Measurements from ENCODE around the gene SLC25A18.

DNA sequence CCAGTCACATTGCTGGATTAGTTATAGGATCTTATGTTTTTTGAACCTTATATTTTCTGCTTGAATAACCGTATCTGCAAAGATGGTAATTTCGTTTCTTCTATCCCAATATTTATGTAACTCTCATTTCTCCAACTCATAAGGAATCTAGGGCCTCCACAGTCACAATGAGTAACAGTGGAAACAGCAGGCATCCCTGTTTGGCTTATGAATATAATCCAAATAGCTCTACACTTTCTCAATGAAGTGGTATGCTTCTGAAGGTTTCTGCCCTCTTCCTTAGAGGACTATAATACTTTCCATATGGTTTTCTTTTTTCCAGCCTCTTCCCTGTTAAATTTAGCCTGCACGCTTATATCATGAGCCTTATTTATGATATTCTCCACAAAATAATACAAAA is 48.8 kb downstream of the SLC25A18 start:
- TF ChIP-seq CTCF (IDR thresholded peaks at IDR 0.05) (no peak), REST (IDR thresholded peaks at IDR 0.05; ENCODE audit: insufficient read depth in 1 of 2, low read depth in 2 of 2, low read length in 1 of 2) (no peak), POLR2AphosphoS5 (IDR thresholded peaks at IDR 0.05; ENCODE audit: low read depth, low read length) (no peak), TCF7L2 (IDR thresholded peaks at IDR 0.05; ENCODE audit: low read depth, low read length) (no peak), SIN3A (IDR thresholded peaks at IDR 0.05; ENCODE audit: borderline replicate concordance, insufficient read depth, low read depth, low read length) (no peak)

Measured in Panc1 (cell line).